H1 (cell line): ENCODE measurements around the gene SLC25A21. TPM values are rescaled to one million over a fixed set of nuclear protein-coding genes. Genes with fewer than 3 reads are reported as not detected.
"Not testable (repeated sequence)": the region's sequence is repeated elsewhere in the genome, so short reads cannot be mapped to it uniquely, and the experiment has no call there.

Source experiments
- CTCF ChIA-PET: fragments of 300-600 bp; sonication (Branson Sonifier 250); formaldehyde crosslinking; loops from one replicate; lab custom pipeline; 2021; ENCODE audit not compliant: partially characterized antibody; lab: Charles Lee
- POLR2A ChIA-PET: fragments of 300-600 bp; sonication (Branson Sonifier 250); formaldehyde crosslinking; loops from one replicate; lab custom pipeline; 2021; ENCODE audit warnings: inconsistent platforms; ENCODE audit not compliant: partially characterized antibody; lab: Charles Lee
- DNase-seq, 2 experiments: peaks; one replicate each; pipeline versions ENCODE4 v3.0.0 to v3.0.0-alpha.2; 2010 to 2022; ENCODE audit warnings: low spot score in 2 of 2, low read depth in 1 of 2, mixed read lengths in 1 of 2
- FAIRE-seq: peaks from 2 replicates; lab custom pipeline; 2011; peaks lifted over from hg19 to GRCh38; lab: Jason Lieb, UNC
- H2AFZ ChIP-seq: 2 replicates; pipeline ENCODE4 v1.8.1; 2012; ENCODE audit warnings: low read length, inconsistent platforms
- H2AK5ac ChIP-seq: 2 replicates; pipeline ENCODE4 v1.6.1; 2013; ENCODE audit warnings: low read depth, low read length
- H2BK120ac ChIP-seq: replicated peaks from 2 replicates; pipeline ENCODE3; 2013; ENCODE audit warnings: low read depth, low read length, inconsistent platforms
- H2BK12ac ChIP-seq: 2 replicates; pipeline ENCODE4 v1.6.1; 2013; ENCODE audit warnings: low read depth, low read length
- H2BK15ac ChIP-seq: 2 replicates; pipeline ENCODE4 v1.6.1; 2013; ENCODE audit warnings: low read length
- H2BK20ac ChIP-seq: 2 replicates; pipeline ENCODE4 v1.6.1; 2013; ENCODE audit warnings: low read length
- H2BK5ac ChIP-seq: 2 replicates; pipeline ENCODE4 v1.6.1; 2013; ENCODE audit warnings: low read depth, low read length
- H3K14ac ChIP-seq: 2 replicates; pipeline ENCODE4 v1.6.1; 2013; ENCODE audit warnings: inconsistent platforms; ENCODE audit not compliant: insufficient read length
- H3K18ac ChIP-seq: 2 replicates; pipeline ENCODE4 v1.6.1; 2013; ENCODE audit warnings: low read length; ENCODE audit errors: extremely low read depth
- H3K23ac ChIP-seq: 2 replicates; pipeline ENCODE4 v1.6.1; 2013; ENCODE audit warnings: inconsistent platforms; ENCODE audit not compliant: insufficient read length
- H3K23me2 ChIP-seq: 2 replicates; pipeline ENCODE4 v1.6.1; 2013; ENCODE audit warnings: low read depth, low read length
- H3K27ac ChIP-seq: 2 replicates; pipeline ENCODE4 v1.6.1; 2011; ENCODE audit warnings: low read depth, low read length, inconsistent platforms
- H3K27me3 ChIP-seq, 4 experiments: replicated peaks in 1 of 4; 1 replicate in 1 of 4; 2 replicates in 3 of 4; pipeline versions ENCODE4 v1.6.1 to v1.8.1; 2011 to 2013; ENCODE audit warnings: low read length in 3 of 4, mild to moderate bottlenecking in 3 of 4, inconsistent platforms in 2 of 4, mixed read lengths in 2 of 4, moderate library complexity in 1 of 4; ENCODE audit not compliant: control insufficient read depth in 3 of 4, insufficient read depth in 3 of 4; ENCODE audit errors: extremely low read depth in 1 of 4
- H3K36me3 ChIP-seq, 4 experiments: 2 replicates each; pipeline versions ENCODE4 v1.6.1 to v1.8.1; 2011 to 2013; ENCODE audit warnings: mild to moderate bottlenecking in 4 of 4, low read length in 3 of 4, moderate library complexity in 2 of 4, control low read depth in 1 of 4, inconsistent platforms in 1 of 4; ENCODE audit not compliant: insufficient read depth in 4 of 4, control insufficient read depth in 2 of 4
- H3K4ac ChIP-seq: replicated peaks from 2 replicates; pipeline ENCODE3; 2013; ENCODE audit warnings: low read length, low read depth, mixed read lengths, inconsistent platforms; ENCODE audit not compliant: insufficient read length
- H3K4me1 ChIP-seq, 4 experiments: replicated peaks in 1 of 4; 1 replicate in 1 of 4; 2 replicates in 3 of 4; pipeline versions ENCODE4 v1.6.1 to v1.8.1; 2011 to 2013; ENCODE audit warnings: low read length in 3 of 4, inconsistent platforms in 2 of 4, mixed read lengths in 1 of 4; ENCODE audit not compliant: insufficient read depth in 4 of 4, control insufficient read depth in 3 of 4
- H3K4me2 ChIP-seq, 2 experiments: 2 replicates each; pipeline versions ENCODE4 v1.6.1 to v1.8.1; 2011 to 2013; ENCODE audit warnings: low read depth in 2 of 2, low read length in 2 of 2, control low read depth in 1 of 2, inconsistent platforms in 1 of 2, mild to moderate bottlenecking in 1 of 2; ENCODE audit not compliant: insufficient read depth in 1 of 2
- H3K4me3 ChIP-seq, 4 experiments: fragments of 200-600, 300-600 bp in 1 of 4; sonication (generic), shearing (Covaris generic), sonication (Bioruptor Twin) in 1 of 4; 2 replicates each; pipeline versions ENCODE4 v1.5.1 to v1.8.1; 2011 to 2016; ENCODE audit warnings: low read length in 4 of 4, low read depth in 3 of 4, control low read depth in 2 of 4, inconsistent platforms in 2 of 4, mild to moderate bottlenecking in 2 of 4, mixed read lengths in 1 of 4, moderate library complexity in 1 of 4; ENCODE audit not compliant: insufficient read depth in 2 of 4; ENCODE audit errors: extremely low read depth in 1 of 4
- H3K56ac ChIP-seq: replicated peaks from 2 replicates; pipeline ENCODE3; 2013; ENCODE audit warnings: low read depth, mild to moderate bottlenecking, mixed read lengths, low read length, inconsistent platforms; ENCODE audit not compliant: insufficient read length
- H3K79me1 ChIP-seq: 2 replicates; pipeline ENCODE4 v1.6.1; 2013; ENCODE audit warnings: low read depth, low read length, control low read depth
- H3K79me2 ChIP-seq, 2 experiments: 2 replicates each; pipeline versions ENCODE4 v1.6.1 to v1.8.1; 2012 to 2013; ENCODE audit warnings: low read length in 2 of 2, mild to moderate bottlenecking in 2 of 2, inconsistent platforms in 1 of 2; ENCODE audit not compliant: insufficient read depth in 2 of 2, control insufficient read depth in 1 of 2
- H3K9ac ChIP-seq, 4 experiments: replicated peaks in 1 of 4; 1 replicate in 1 of 4; 2 replicates in 3 of 4; pipeline versions ENCODE4 v1.6.1 to v1.8.1; 2011 to 2013; ENCODE audit warnings: low read depth in 3 of 4, low read length in 3 of 4, control low read depth in 2 of 4, mild to moderate bottlenecking in 2 of 4, moderate library complexity in 2 of 4, inconsistent platforms in 1 of 4; ENCODE audit errors: extremely low read depth in 1 of 4
- H3K9me3 ChIP-seq, 2 experiments: 2 replicates each; pipeline versions ENCODE4 v1.6.1 to v1.8.1; 2012 to 2013; ENCODE audit warnings: mild to moderate bottlenecking in 2 of 2, moderate library complexity in 2 of 2, control low read depth in 1 of 2, inconsistent platforms in 1 of 2, low read depth in 1 of 2, low read length in 1 of 2, mixed read lengths in 1 of 2; ENCODE audit not compliant: insufficient read depth in 2 of 2
- H4K20me1 ChIP-seq, 2 experiments: replicated peaks in 1 of 2; 2 replicates each; pipeline versions ENCODE3 to v1.8.1; 2011 to 2013; ENCODE audit warnings: inconsistent platforms in 2 of 2, low read length in 2 of 2, mild to moderate bottlenecking in 1 of 2; ENCODE audit not compliant: insufficient read depth in 2 of 2, control insufficient read depth in 1 of 2
- H4K5ac ChIP-seq: 2 replicates; pipeline ENCODE4 v1.6.1; 2013; ENCODE audit warnings: low read length, low read depth, mixed read lengths, inconsistent platforms; ENCODE audit not compliant: insufficient read length
- H4K8ac ChIP-seq: 2 replicates; pipeline ENCODE4 v1.8.0; 2013; ENCODE audit warnings: mild to moderate bottlenecking, moderate library complexity, low read length, inconsistent platforms; ENCODE audit not compliant: insufficient read depth; ENCODE audit errors: extremely low read depth
- H4K91ac ChIP-seq: replicated peaks from 2 replicates; pipeline ENCODE3; 2013; ENCODE audit warnings: low read length, mixed read lengths, inconsistent platforms; ENCODE audit not compliant: insufficient read length
- KDM1A ChIP-seq: fragments of 200-600, 300-600 bp; sonication (generic); IDR thresholded peaks from 2 replicates; pipeline ENCODE4 v1.7.1; 2016; ENCODE audit warnings: mild to moderate bottlenecking, low read length, borderline replicate concordance
- TAF1 ChIP-seq: IDR thresholded peaks from 2 replicates; pipeline ENCODE4 v1.6.1; 2011; ENCODE audit warnings: mild to moderate bottlenecking, low read depth, low read length
- WGBS, 2 experiments: shearing (Covaris generic) in 1 of 2; methylation state at CpG; one replicate each; pipeline versions ENCODE4 v1.1.6 to v1.1.7; 2013 to 2015; ENCODE audit warnings: low lambda C conversion rate in 2 of 2, mixed read lengths in 2 of 2, inconsistent platforms in 1 of 2, low coverage in 1 of 2, missing lambda C conversion rate in 1 of 2; ENCODE audit not compliant: insufficient replicate concordance in 2 of 2, insufficient coverage in 1 of 2, insufficient read length in 1 of 2; ENCODE audit errors: extremely low coverage in 1 of 2, missing lambda C conversion rate in 1 of 2; 5-methylcytosine and 5-hydroxymethylcytosine counted together
- polyA plus RNA-seq, 7 experiments: library from polyadenylated mRNA; depleted of rRNA in 3 of 7; stranded (reverse) in 5 of 7; unstranded in 2 of 7; fragments of >200 nt in 5 of 7; fragments of 200-250 nt in 2 of 7; gene quantifications; 1 replicate in 5 of 7; 2 replicates in 1 of 7; 4 replicates in 1 of 7; pipeline versions ENCODE4 v1.2.1 to v1.2.3, GENCODE V29; 2011 to 2013; ENCODE audit warnings: missing spikeins in 2 of 7, mixed read lengths in 2 of 7
- total RNA-seq: library from RNA; stranded (reverse); fragmentation: NEBNext Ultra II Directional; extraction: Animal tissue kit (Norgen Biotek cat#: 25700); gene quantifications from 2 replicates; pipeline ENCODE4 v1.2.1, GENCODE V29; 2021
- TF ChIP-seq, protein P1 (sequence below): IDR thresholded peaks from 2 replicates; pipeline ENCODE4 v1.6.1; 2012; ENCODE audit warnings: inconsistent platforms
- TF ChIP-seq, protein P2 (sequence below), 3 experiments: IDR thresholded peaks; 1 replicate in 2 of 3; 2 replicates in 1 of 3; pipeline versions ENCODE4 v1.5.1 to v1.6.1; 2011; ENCODE audit warnings: low read length in 3 of 3, mild to moderate bottlenecking in 3 of 3, inconsistent platforms in 2 of 3, low read depth in 1 of 3, moderate library complexity in 1 of 3; ENCODE audit not compliant: insufficient read depth in 1 of 3; ENCODE audit errors: control extremely low read depth in 1 of 3

Gene SLC25A21
- total and polyA plus RNA-seq, 2 of the 8 experiments (the other 6 are each of a cell fraction or from before 2014, with no cell fraction given): 6.9 to 15.7 TPM

DNA sequence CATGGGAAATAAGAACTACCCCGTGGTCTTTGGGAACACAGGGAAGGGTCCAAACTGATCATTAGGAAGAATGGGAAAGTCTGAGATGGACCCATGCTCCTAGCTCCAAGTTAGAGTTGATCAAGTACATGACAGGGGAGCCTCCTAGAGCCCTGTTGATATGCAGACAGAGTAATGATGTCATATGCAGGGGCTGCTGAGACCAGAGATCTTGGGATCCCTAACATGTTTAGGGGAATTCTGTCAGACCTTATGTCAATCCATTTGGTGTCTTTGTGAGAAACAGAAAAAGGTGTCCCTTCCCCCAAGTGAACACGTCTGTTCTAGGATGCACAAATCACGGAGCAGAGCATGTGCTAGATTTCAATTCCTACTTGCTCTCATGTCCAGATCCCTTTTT lies 6.6 kb downstream of the SLC25A21 start (continued):
- TF ChIP-seq, protein P1, sequence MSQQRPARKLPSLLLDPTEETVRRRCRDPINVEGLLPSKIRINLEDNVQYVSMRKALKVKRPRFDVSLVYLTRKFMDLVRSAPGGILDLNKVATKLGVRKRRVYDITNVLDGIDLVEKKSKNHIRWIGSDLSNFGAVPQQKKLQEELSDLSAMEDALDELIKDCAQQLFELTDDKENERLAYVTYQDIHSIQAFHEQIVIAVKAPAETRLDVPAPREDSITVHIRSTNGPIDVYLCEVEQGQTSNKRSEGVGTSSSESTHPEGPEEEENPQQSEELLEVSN: no peak
- TF ChIP-seq TAF1 (no peak), KDM1A (no peak)
- TF ChIP-seq, protein P2, sequence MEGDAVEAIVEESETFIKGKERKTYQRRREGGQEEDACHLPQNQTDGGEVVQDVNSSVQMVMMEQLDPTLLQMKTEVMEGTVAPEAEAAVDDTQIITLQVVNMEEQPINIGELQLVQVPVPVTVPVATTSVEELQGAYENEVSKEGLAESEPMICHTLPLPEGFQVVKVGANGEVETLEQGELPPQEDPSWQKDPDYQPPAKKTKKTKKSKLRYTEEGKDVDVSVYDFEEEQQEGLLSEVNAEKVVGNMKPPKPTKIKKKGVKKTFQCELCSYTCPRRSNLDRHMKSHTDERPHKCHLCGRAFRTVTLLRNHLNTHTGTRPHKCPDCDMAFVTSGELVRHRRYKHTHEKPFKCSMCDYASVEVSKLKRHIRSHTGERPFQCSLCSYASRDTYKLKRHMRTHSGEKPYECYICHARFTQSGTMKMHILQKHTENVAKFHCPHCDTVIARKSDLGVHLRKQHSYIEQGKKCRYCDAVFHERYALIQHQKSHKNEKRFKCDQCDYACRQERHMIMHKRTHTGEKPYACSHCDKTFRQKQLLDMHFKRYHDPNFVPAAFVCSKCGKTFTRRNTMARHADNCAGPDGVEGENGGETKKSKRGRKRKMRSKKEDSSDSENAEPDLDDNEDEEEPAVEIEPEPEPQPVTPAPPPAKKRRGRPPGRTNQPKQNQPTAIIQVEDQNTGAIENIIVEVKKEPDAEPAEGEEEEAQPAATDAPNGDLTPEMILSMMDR (IDR thresholded peaks at IDR 0.05; ENCODE audit: control extremely low read depth in 1 of 3, insufficient read depth in 1 of 3, low read depth in 1 of 3, low read length in 3 of 3): no peak

DNA sequence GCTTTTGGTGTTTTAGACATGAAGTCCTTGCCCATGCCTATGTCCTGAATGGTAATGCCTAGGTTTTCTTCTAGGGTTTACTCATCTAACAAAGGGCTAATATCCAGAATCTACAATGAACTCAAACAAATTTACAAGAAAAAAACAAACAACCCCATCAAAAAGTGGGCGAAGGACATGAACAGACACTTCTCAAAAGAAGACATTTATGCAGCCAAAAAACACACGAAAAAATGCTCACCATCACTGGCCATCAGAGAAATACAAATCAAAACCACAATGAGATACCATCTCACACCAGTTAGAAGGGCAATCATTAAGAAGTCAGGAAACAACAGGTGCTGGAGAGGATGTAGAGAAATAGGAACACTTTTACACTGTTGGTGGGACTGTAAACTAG lies 10.1 kb downstream of the SLC25A21 start:
- H3K9me3 ChIP-seq, H3K18ac ChIP-seq, H2BK12ac ChIP-seq, H3K4me3 ChIP-seq, H3K56ac ChIP-seq, H3K4ac ChIP-seq, H3K23me2 ChIP-seq, H2BK20ac ChIP-seq, H4K20me1 ChIP-seq, H3K27me3 ChIP-seq, H3K79me1 ChIP-seq, H3K9ac ChIP-seq, H2AFZ ChIP-seq, FAIRE-seq, H4K91ac ChIP-seq, H3K23ac ChIP-seq, POLR2A ChIA-PET, H3K36me3 ChIP-seq, H4K5ac ChIP-seq, H3K4me2 ChIP-seq, H2AK5ac ChIP-seq, DNase-seq, H4K8ac ChIP-seq, H2BK120ac ChIP-seq, H2BK15ac ChIP-seq, H3K4me1 ChIP-seq, H2BK5ac ChIP-seq, H3K27ac ChIP-seq, H3K14ac ChIP-seq: not testable (repeated sequence)
- 100% methylated on average over 1 of the region's 2 CpGs; no CpG with 5 or more reads in 1 of the 2 experiments for WGBS, 2 experiments
- CTCF ChIA-PET: interaction anchor here (1.6 kb wide), 1 partner anchor 12 kb away, joined by 5 read pairs; no protein-coding TSS in a partner anchor
- peaks cover 0 to 10% of the 10 kb centered on the region in 2 experiments; a peak in 2 of 4 replicates for H3K79me2 ChIP-seq
